ENCODE results near the gene KCNJ9. TPM values are rescaled to one million over a fixed set of nuclear protein-coding genes. Genes with fewer than 3 reads are reported as not detected.

Gene KCNJ9
- total RNA-seq, 2 experiments from 2014 or later, result not detected

DNA sequence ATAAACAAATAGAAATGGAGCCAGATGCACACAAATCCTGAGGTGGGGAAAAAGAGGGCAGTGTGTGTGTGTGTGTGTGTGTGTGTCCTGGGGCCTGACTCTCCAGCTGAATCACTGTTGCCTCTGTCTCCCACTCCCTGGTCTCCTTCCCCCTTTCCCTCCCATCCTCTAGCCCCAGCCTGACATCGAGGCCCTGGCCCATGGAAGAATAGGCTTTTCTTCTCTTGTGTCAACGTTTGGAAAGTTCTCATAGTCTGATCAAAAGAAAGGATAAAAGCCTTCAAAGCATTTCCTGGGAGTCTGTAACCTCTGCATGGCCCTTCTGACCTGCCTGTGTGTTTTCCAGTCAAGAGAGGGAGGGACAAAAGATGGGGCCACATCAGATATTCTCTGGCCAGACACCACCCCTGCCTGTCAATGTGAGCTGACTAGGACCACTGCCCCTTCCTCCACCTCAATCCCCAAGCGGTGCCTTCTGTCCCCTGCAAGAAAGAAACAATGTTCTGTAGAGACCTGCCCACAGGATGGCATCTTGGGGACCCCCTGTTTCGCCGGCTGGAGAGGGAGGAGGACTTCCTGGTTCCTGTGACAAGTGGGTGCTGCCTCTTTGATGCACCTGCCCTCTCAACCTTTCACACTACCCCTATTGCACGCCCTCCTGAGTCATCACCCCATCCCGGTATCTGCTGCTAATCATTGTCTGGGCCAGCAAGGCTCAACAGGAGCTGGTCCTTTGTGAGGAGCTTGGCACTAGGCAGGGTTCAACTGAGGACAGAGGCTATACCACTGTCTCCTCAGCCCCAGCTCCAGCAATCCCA, 27.6 kb upstream of the KCNJ9 start:
- Mint-ChIP-seq H3K27ac (no peak overlapping the region), H3K36me3 (ENCODE audit: low read depth) (no peaks in the 10 kb centered on the region), H3K27me3 (peaks cover 44% of the 10 kb centered on the region), H3K9me3 (no peaks in the 10 kb centered on the region), H3K4me3 (no peak overlapping the region), H3K4me1 (no peaks in the 10 kb centered on the region)
- DNase-seq, result no peak
- CTCF ChIA-PET, result interaction anchor here (0.7 to 4.6 kb wide), 5 partner anchors 8 to 46 kb away, joined by 3 to 22 read pairs (median 5); no protein-coding TSS in a partner anchor
- POLR2A ChIA-PET, result no interaction called here

DNA sequence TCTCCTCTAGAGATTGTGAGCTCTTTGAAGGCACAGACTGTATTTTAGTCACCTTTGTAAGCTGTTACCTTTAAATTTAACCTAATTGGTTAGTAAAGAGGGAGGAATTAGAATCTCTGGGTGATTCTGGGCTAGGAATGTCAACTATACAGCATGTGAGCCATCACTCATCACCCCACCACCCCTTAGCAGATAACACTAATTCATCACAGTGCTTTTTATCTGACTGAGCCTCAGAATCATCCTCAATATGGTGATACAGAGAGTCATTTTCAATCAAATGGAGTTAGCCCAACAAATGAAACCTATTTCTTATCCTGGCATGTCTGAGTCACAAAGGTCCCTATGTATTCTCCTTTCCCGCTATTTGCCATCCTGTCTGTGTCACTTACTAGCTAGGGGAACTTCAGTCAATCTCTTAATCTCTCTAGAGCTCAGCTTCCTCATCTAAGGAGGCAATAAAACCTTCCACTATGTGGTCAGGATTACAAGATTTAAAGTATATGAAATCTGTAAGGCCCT, 24.6 kb upstream of the KCNJ9 start:
- DNase-seq, result no peak
- Mint-ChIP-seq H3K4me3 (no peak overlapping the region), H3K4me1 (no peaks in the 10 kb centered on the region), H3K36me3 (ENCODE audit: low read depth) (no peaks in the 10 kb centered on the region), H3K27me3 (peaks cover 38% of the 10 kb centered on the region), H3K9me3 (no peaks in the 10 kb centered on the region), H3K27ac (no peak overlapping the region)
- CTCF ChIA-PET, result interaction anchor here (0.6 to 4.6 kb wide), 3 partner anchors 11 to 308 kb away, joined by 3 to 22 read pairs (median 4); no protein-coding TSS in a partner anchor
- POLR2A ChIA-PET, result no interaction called here

DNA sequence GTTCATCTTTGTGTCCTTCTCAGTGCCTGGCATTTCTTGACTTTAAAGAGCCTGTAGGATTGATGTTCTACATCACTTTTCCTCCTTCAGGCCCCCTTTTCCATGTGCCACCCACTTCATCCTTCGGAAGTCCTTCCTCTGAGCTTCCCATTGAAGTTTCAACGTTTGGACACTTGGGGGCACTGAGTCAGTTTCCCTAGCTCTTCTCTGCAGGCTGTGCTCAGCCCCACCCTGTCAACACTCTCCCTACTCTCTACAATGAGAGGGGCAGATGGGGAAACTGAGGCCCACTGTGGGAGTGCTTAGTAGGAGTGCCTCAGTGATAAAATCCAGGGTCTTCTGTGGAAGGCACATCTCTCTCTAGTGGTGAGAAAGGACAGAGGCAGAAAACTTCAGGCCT, 23.3 kb upstream of the KCNJ9 start:
- Mint-ChIP-seq H3K27ac (no peak overlapping the region), H3K4me1 (no peaks in the 10 kb centered on the region), H3K4me3 (no peak overlapping the region), H3K36me3 (ENCODE audit: low read depth) (no peaks in the 10 kb centered on the region), H3K27me3 (peaks cover 29% of the 10 kb centered on the region), H3K9me3 (no peaks in the 10 kb centered on the region)
- ChIA-PET CTCF (interaction anchor here (1.2 to 4.6 kb wide), 3 partner anchors 9 to 12 kb away, joined by 3 to 22 read pairs (median 4); no protein-coding TSS in a partner anchor), POLR2A (interaction anchor here (0.9 kb wide), 1 partner anchor 86 kb away, joined by 4 read pairs; no protein-coding TSS in a partner anchor)
- DNase-seq, result no peak

DNA sequence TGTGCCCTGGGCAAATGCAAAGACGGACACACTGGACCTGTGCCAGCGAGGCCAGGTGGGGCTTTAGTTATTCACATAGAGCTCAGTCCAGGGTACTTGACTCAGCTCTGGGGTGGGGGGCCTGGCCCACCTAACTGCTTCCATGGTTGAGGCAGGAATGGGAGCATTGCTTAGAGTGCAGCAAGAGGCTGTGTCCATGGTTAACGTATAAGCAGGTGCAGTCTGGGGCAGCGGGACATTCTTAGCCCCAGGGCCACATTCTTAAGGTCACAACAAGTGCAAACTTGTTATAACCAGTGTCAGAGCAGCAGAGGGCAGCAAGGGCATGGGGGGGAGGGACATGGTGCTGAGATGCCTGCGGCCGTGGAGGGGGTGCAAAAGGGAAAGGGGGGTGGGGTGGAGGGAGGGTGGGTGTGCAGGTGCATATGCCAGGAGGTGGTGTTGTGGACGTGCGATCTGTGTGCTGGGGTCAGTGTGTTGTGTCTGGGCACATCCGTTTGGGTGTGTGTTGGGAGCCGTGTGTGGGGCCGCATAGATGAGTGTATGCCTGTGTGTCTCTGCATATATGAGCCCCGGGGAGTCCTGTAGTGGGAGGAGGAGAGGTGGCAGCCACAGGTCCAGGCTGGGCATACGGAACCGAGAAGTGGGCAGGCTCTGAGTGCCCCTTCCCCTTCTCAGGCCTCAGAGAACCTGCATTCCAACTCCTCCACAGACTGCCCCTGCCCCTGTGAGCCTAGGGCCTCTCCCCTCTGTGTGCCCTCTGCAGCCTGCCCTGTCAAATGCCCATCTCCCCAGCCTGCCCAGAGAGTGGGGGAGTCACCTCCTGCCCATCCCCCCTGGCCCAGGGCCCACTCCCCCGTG, 19.7 kb upstream of the KCNJ9 start:
- ChIA-PET CTCF (interaction anchor here (1.2 to 1.5 kb wide), 2 partner anchors 15 to 17 kb away, joined by 3 to 5 read pairs; no protein-coding TSS in a partner anchor), POLR2A (no interaction called here)
- DNase-seq, result no peak
- Mint-ChIP-seq H3K4me3 (no peak overlapping the region), H3K27ac (no peak overlapping the region), H3K36me3 (ENCODE audit: low read depth) (no peaks in the 10 kb centered on the region), H3K4me1 (no peaks in the 10 kb centered on the region), H3K9me3 (no peaks in the 10 kb centered on the region), H3K27me3 (peaks cover 24% of the 10 kb centered on the region)

DNA sequence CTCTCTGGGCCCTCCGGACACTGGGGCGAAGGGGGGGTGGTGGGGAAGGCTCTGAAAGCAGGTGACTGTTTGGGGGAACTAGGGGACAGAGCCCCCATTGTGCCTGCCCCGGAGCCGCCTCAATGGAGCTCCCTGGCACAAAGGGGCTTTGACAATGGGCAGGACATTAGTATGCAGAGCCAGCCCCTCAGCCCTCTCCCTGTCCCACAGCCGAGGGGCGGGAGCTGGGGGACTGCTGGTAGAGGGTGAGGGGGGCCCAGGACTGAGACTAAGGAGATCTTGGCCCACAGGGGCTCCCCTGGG, 19.2 kb upstream of the KCNJ9 start:
- Mint-ChIP-seq H3K9me3 (no peaks in the 10 kb centered on the region), H3K4me1 (no peaks in the 10 kb centered on the region), H3K36me3 (ENCODE audit: low read depth) (no peaks in the 10 kb centered on the region), H3K4me3 (no peak overlapping the region), H3K27ac (no peak overlapping the region), H3K27me3 (peaks cover 24% of the 10 kb centered on the region)
- ChIA-PET CTCF (interaction anchor here (1.5 to 3.0 kb wide), 2 partner anchors 16 kb away, joined by 5 to 14 read pairs; no protein-coding TSS in a partner anchor), POLR2A (no interaction called here)
- DNase-seq, result no peak

DNA sequence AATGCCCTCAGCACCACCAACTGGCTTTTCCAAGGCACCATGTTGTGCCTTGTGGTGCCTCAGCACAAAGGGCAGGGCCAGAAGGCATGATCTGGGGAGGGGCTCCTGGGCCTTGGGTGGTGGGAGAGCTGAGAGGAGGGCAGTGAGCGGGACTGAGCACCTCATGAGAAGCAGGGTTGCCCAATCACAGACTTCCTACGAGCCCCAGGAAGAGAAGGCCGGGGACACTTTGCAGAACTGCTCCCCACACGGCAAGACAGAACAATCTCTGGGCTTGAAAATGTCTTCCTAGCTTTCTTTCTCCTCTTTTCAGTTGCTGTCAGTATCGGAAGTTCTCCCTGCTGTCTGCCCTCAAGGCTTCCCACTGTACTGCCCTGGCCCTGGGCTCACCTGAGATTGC, 18.2 kb upstream of the KCNJ9 start:
- no peak overlapping the region for H3K27ac Mint-ChIP-seq
- H3K27me3 Mint-ChIP-seq, result peaks cover 23% of the 10 kb centered on the region
- no peaks in the 10 kb centered on the region for H3K4me1 Mint-ChIP-seq
- ChIA-PET CTCF (interaction anchor here (0.7 to 3.0 kb wide), 9 partner anchors 10 to 188 kb away, joined by 3 to 14 read pairs (median 3); no protein-coding TSS in a partner anchor), POLR2A (no interaction called here)
- H3K9me3 Mint-ChIP-seq, result no peaks in the 10 kb centered on the region
- H3K36me3 Mint-ChIP-seq (ENCODE audit: low read depth), result no peaks in the 10 kb centered on the region
- no peak for DNase-seq
- H3K4me3 Mint-ChIP-seq, result no peak overlapping the region

DNA sequence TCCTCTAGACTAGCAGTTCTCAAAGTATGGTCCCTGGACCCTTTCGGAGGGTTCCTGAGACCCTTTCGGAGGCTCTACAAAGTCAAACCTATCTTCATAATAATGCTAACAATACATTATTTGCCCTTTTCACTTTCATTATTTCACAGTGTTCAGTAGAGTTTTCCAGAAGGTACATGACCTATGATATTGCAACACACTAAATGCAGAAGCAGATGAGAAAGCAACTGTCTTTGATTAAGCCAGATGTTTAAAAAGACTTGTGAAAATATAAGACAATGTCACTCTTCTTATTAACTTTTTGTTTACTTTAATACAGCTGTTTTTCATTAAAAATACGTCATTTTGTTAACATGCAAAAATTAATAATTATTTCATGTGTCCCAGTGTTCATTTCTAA, 17.2 kb upstream of the KCNJ9 start:
- H3K27ac Mint-ChIP-seq, result no peak overlapping the region
- ChIA-PET POLR2A (no interaction called here), CTCF (interaction anchor here (1.6 to 3.0 kb wide), 3 partner anchors 12 to 18 kb away, joined by 3 to 14 read pairs (median 7); no protein-coding TSS in a partner anchor)
- no peaks in the 10 kb centered on the region for H3K4me1 Mint-ChIP-seq
- no peak for DNase-seq
- no peaks in the 10 kb centered on the region for H3K36me3 Mint-ChIP-seq (ENCODE audit: low read depth)
- H3K9me3 Mint-ChIP-seq, result no peaks in the 10 kb centered on the region
- H3K27me3 Mint-ChIP-seq, result peaks cover 29% of the 10 kb centered on the region
- H3K4me3 Mint-ChIP-seq, result no peak overlapping the region

DNA sequence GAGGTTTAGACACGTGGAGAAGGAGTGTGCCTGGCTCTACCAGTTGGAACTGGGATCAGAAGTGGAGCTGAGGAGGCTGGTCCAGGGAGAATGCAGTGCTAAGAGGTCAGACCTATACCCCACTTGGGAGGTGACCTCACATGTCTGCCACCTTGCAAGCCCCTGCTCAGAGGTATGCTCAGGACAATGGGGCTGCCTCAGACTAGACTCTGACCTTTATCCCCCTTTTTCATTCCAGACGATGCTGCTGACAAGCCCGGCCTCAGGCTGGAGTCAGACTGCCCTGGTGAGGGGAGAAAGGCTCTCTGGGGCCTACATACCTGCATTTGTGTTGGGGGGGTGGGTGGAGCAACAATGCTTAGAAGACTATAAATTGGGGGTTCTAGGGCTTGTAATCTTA, 16.6 kb upstream of the KCNJ9 start:
- POLR2A ChIA-PET, result no interaction called here
- Mint-ChIP-seq H3K9me3 (no peaks in the 10 kb centered on the region), H3K27me3 (peaks cover 33% of the 10 kb centered on the region), H3K4me1 (peaks cover 2% of the 10 kb centered on the region), H3K36me3 (ENCODE audit: low read depth) (no peaks in the 10 kb centered on the region), H3K27ac (no peak overlapping the region), H3K4me3 (no peak overlapping the region)
- no peak for DNase-seq
- CTCF ChIA-PET, result interaction anchor here (1.7 to 3.0 kb wide), 2 partner anchors 11 to 19 kb away, joined by 3 to 14 read pairs; no protein-coding TSS in a partner anchor

DNA sequence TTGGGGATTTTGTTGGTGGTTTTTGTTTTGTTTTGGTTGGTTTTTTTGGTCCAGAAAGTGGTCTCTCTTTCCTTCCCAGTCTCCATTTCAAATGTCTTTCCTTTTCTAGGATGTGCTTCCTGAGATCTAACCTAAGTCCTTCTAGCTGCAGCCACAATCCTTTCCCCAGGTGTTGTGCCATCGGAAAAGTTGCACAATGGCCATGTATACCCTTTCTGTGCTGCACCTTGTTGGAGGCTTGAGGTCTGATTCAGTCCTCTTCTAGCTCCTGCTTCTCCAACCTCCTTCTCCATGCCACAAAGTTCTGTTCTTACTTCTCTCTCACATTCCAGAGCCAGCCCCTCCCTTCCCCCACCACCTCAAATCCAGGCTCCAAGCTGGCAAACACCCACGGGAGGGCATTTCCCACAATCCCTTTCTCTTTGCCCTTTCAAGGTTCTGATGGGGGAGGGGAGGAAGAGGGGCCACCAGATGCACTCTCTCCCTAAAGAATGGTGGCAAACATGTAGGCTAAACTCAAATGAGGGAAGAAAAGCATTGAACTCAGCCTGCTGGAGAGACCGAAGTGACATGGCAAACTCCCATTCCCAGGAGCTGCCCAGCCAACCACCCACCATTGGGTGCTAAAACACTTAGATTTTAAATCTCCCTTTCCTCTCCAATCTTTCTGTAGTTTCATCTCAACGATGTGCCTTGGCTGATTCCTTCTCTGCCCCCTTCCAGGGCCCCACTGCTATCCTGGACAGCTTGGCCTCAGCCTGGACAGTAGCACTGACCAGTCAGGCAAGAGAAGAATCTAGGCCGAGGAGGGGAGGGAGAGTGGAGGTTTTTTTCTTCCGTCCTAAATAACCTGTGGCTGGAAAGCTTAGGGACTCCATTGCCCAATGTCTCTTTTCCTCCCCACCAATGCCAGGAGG, 14.3 kb upstream of the KCNJ9 start:
- Mint-ChIP-seq H3K4me1 (peaks cover 17% of the 10 kb centered on the region), H3K9me3 (no peaks in the 10 kb centered on the region), H3K27ac (no peak overlapping the region), H3K36me3 (ENCODE audit: low read depth) (no peaks in the 10 kb centered on the region), H3K27me3 (peaks cover 51% of the 10 kb centered on the region), H3K4me3 (no peak overlapping the region)
- ChIA-PET POLR2A (no interaction called here), CTCF (interaction anchor here (1.0 to 4.4 kb wide), 5 partner anchors 9 to 31 kb away, joined by 3 to 29 read pairs (median 4); partner anchors contain the start of gene IGSF8)
- no peak for DNase-seq

DNA sequence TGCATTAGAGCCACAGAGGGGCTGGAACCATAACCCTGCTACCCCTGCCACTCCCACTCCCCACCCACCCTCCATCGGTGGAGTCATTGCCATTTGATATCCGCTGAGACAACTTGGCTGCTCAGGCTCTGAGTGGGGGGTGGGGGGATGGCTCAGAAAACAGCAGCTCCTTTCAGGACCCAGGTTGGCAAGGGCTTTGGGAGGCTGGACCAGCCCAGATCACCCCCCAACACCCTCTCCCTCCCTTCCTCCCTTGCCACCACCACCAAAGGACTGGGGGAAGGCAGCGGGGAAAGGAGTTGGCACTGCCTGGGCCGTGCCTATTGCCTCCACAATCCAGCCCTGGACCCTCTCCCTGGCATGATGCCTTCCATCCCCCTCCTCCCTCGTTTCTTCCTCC, 13.1 kb upstream of the KCNJ9 start:
- no peak for DNase-seq
- H3K27ac Mint-ChIP-seq, result no peak overlapping the region
- H3K4me1 Mint-ChIP-seq, result peaks cover 18% of the 10 kb centered on the region
- H3K36me3 Mint-ChIP-seq (ENCODE audit: low read depth), result no peaks in the 10 kb centered on the region
- CTCF ChIA-PET, result interaction anchor here (0.7 to 4.4 kb wide), 5 partner anchors 8 to 291 kb away, joined by 3 to 29 read pairs (median 3); no protein-coding TSS in a partner anchor
- POLR2A ChIA-PET, result no interaction called here
- H3K27me3 Mint-ChIP-seq, result peaks cover 53% of the 10 kb centered on the region
- H3K9me3 Mint-ChIP-seq, result no peaks in the 10 kb centered on the region
- H3K4me3 Mint-ChIP-seq, result no peak overlapping the region

DNA sequence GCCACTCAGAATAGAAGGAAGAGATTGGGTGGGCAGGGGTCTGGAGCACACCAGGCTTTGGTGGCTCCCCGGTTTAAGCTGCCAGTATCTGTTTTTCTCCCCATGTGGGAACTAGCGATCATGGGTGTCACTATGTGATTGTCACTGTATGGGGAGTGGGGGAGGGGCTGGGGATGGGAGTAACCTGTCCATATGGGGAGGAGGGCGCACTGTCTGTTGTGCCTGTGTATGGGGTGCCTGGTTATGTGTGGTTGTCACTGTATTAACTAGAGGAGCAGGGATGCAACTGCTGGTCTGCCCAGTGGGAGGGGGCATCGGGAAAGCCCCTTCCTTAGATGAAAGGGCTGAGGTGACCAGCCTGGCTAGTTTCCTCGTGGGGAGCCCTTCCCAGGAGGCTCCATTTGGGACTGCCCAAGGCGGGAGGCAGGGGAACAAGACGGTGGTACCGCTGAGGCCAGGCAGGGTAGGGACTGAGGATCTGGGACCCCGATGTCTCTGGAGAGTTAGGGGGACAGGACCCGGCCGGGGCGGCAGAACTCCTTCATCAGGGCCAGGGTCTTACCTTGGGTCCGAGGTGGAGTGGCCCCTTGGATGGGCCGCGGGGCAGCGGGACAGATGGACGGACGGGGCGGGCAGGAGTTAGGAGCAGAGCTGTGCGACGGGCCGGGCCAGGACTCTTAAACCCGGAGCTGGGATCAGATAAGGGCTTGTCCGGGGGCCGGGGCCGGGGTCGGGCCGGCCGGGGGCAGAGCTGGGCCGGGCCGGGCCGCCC, 11.7 kb upstream of the KCNJ9 start, which contains the start of gene KCNJ10:
Gene KCNJ10 (minus strand): TSS at position 701 of the 772 bp plus-strand sequence. CDS start 27,628 bp downstream, outside the sequence.
- no peak within 1 kb of the TSS for H3K27ac Mint-ChIP-seq
- ChIA-PET CTCF (interaction anchor here (1.0 to 5.2 kb wide), 5 partner anchors 9 to 131 kb away, joined by 3 to 29 read pairs (median 4); no protein-coding TSS in a partner anchor), POLR2A (no interaction called here)
- no peaks in the 10 kb centered on the region for H3K36me3 Mint-ChIP-seq (ENCODE audit: low read depth)
- H3K4me1 Mint-ChIP-seq, result peaks cover 18% of the 10 kb centered on the region
- no peaks in the 10 kb centered on the region for H3K9me3 Mint-ChIP-seq
- DNase-seq, result no peak
- peaks cover 53% of the 10 kb centered on the region for H3K27me3 Mint-ChIP-seq
- H3K4me3 Mint-ChIP-seq, result peak within 1 kb of the TSS; percentile 75
